Mammary epithelial cell (primary cell): ENCODE results near the gene TRERF1.

ENCODE experiments used
- EZH2 ChIP-seq: IDR thresholded peaks from 2 replicates; pipeline ENCODE4 v1.6.1; 2012; ENCODE audit warnings: low read length, inconsistent platforms, borderline replicate concordance
- TF ChIP-seq, protein P1 (sequence below), 2 donors: IDR thresholded peaks in 1 of 2; conservative IDR thresholded peaks in 1 of 2; 2 replicates each; pipeline ENCODE4 v1.5.1; 2011 to 2012; ENCODE audit warnings: inconsistent platforms in 2 of 2, low read length in 2 of 2, mild to moderate bottlenecking in 2 of 2, control low read depth in 1 of 2, low read depth in 1 of 2; ENCODE audit not compliant: insufficient read depth in 1 of 2; ENCODE audit errors: extremely low read depth in 1 of 2

DNA sequence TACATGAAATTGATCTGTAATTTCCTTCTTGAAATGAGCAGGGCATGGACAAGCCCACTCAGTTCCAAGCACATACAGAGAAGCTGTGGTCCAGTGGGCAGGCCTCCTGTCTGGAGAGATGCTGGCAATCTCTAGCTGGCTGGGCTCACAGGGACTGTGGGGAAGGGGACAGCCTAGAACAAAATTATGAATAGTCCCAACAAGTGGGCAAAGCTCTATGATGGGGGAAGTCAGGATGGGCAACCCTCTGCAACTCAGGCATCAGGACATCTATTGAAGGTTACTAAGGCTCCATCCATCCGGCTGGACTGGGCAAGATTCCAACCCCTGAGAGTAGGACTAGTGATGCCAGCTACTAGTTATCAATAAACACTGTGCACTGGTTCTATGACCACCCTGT lies 40.9 kb downstream of the TRERF1 start:
- TF ChIP-seq, protein P1, sequence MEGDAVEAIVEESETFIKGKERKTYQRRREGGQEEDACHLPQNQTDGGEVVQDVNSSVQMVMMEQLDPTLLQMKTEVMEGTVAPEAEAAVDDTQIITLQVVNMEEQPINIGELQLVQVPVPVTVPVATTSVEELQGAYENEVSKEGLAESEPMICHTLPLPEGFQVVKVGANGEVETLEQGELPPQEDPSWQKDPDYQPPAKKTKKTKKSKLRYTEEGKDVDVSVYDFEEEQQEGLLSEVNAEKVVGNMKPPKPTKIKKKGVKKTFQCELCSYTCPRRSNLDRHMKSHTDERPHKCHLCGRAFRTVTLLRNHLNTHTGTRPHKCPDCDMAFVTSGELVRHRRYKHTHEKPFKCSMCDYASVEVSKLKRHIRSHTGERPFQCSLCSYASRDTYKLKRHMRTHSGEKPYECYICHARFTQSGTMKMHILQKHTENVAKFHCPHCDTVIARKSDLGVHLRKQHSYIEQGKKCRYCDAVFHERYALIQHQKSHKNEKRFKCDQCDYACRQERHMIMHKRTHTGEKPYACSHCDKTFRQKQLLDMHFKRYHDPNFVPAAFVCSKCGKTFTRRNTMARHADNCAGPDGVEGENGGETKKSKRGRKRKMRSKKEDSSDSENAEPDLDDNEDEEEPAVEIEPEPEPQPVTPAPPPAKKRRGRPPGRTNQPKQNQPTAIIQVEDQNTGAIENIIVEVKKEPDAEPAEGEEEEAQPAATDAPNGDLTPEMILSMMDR (conservative IDR thresholded peaks at IDR 0.05 in 1 of 2, IDR thresholded peaks at IDR 0.05 in 1 of 2; ENCODE audit: extremely low read depth in 1 of 2, insufficient read depth in 1 of 2, low read depth in 1 of 2, low read length in 2 of 2): no peak
- TF ChIP-seq EZH2: no peak
